NOMO-1 treated with dmso at 0.1 percent for 144 hours (cell line): ENCODE results near the gene COL17A1.

Source experiments
- DNase-seq: peaks from one replicate; lab custom pipeline; 2025; ENCODE audit not compliant: unreplicated experiment; lab: John Stamatoyannopoulos, UW

Gene COL17A1

GRCh38 chr10:104098358-104098925, 12.8 kb upstream of the COL17A1 start:
- no peak for DNase-seq

DNA sequence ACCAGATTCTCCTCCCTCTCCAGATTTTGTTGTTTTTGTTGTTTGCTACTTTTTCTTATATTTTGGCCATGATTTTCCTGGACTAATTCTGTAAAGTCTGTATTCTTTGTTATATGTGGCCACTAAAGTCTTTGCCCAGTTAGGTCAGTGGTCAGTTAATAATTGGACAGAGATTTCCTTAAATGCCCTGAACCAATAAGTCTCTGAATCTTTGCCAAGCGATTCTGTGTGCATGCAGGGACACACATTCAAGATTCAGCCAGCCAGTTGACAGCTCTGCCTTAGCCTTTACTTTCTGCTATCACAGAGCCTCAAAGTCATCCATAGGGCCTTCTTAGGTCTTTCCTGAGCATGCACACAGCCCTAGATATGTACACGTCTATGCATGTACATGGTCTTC, 11.0 kb upstream of the COL17A1 start:
- DNase-seq, result no peak

DNA sequence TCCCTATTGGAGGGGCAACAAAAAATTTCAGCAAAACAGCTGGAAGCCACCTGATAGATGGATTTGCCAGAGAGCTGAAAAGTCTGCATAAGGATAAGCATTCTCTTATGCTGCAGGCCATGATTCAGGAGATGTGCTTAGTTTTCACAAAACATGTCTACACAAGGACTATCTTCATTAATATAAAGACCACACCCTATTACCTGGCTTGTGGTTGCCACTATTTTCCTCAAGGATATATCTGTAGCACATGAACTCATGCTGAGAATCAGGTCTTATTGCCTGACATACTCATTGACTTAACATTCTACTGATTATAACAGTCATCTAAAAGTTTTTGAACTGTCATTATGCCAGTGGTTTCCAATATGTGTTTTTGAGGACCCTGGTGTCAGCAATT, 7.1 kb upstream of the COL17A1 start:
- DNase-seq, result no peak

- no peak for DNase-seq
Observed at GRCh38 chr10:104090611-104091010, 4.9 kb upstream of the COL17A1 start.

DNA sequence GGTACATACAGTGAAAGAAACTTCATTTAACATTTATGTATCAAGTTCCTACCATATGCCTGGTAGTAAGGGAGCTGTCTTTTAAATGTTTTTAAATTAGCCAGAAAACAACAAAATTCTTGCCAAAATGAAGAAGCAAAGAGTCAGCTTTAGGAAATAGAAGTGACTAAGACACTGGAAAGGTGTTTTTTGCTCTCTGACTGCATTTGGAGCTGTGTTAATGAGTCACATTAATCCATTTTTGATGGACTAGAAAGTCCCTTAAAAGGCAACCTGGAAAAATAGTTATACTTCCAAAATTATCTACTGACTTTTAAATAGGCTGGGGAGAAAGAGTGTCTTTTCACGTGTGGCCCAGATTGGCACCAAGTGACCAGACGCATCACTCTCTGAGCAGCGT, 3.9 kb upstream of the COL17A1 start:
- DNase-seq, result no peak

- DNase-seq, result no peak
Observed at GRCh38 chr10:104088239-104088638, 2.6 kb upstream of the COL17A1 start.

- no peak for DNase-seq
Observed at GRCh38 chr10:104084482-104085142, 1.1 kb downstream of the COL17A1 start.

DNA sequence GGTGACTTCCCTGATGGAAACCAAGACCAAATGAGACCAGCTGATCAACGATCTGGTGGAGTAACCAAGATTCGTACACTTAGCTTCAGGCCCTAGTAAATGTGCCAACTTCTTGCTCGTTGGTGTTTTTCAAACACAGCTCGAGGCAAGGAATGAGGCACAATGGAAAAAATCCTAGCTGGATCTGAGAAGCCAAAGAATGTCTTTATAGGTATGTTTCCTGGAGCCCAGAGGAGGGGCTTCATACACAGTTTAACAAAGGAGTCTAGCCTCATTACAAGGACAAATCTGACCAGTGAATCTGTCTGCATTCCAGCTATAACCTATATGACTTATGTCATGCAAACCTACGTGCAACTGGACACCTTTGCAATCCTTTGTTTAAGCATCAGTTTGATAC, 3.7 kb downstream of the COL17A1 start:
- DNase-seq, result no peak

DNA sequence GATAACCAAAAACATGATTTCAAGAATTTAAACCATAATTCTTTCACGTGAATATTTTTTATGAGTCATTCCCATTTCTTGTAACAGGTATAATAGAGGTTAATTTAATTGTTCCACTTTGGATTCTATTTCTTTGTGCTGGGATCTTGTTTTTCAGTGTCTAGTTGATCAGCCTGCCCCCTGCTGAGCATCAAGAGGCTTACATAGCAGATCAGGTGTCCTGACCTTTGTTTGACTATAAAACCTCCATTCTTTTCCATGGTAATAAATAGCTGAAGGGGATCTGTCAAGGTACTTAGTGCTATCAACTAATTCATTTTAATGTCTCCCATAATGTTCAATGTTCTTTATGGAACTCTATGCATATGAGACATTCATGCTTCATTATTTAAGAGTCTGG, 4.9 kb downstream of the COL17A1 start:
- no peak for DNase-seq

GRCh38 chr10:104077663-104078151, 8.0 kb downstream of the COL17A1 start:
- DNase-seq, result no peak

GRCh38 chr10:104077247-104077646, 8.4 kb downstream of the COL17A1 start:
- DNase-seq, result no peak

DNA sequence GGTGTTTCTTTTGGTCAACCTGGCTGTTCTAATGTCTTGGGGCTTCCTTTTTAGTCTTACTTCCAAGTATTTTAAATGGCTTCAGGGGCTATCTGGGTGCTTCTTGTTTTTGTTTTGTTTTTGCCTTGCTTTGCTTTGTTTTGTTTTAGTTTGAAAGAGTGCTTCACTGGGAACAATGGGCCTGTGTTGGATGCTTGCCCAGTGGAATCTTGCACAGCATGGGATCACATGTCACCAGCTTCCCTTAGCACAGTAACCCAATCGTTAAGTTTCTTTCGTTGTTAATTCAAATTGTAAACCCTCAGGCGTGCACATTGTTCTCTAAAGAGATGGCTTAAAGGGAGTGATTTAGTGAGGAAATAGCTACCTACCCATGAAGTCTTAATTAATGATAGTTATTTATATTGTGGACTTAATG, 8.9 kb downstream of the COL17A1 start:
- DNase-seq, result no peak

- no peak for DNase-seq
Observed at GRCh38 chr10:104074505-104074904, 11.2 kb downstream of the COL17A1 start.

- DNase-seq, result no peak
Observed at GRCh38 chr10:104072786-104073185, 12.9 kb downstream of the COL17A1 start.

DNA sequence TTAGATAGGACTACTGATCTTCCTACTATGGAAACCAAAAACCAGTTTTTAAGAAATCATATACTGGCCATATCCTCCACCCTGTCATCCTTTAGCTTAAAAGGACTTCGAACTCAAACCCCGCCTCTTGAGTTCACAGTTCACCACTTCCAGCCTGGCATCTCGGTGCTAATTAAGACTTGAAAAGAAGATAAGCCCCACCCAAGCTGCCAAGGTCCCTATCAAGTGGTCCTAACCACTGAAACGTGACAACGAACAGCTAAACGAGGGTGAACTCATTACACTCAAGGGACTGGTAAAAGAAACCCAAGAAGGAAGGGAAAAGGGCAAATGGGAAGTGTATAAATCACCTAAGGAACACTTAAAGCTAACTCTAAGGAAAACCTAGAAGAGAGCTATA, 16.1 kb downstream of the COL17A1 start:
- no peak for DNase-seq

DNA sequence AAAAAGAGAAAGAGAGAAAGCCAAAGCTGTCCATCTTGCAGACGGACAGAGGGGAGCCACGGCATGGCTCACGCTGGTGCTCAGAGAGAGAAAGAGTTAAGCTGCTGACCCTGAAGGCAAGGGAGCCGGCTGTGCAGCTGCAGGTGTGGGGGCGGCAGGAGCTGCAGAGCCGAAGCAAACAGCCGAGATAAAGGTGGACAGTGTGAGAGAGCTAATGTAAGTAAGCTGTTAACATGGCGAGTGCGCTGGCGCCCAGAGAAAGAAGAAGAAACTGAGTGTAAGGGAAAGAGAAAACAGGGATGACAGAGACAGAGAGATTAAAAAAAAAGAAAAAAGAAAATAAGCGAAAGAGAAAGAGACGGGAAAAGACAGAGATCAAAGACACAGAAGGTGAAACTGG, 18.2 kb downstream of the COL17A1 start:
- no peak for DNase-seq

GRCh38 chr10:104066945-104067344, 18.7 kb downstream of the COL17A1 start:
- DNase-seq, result no peak

- DNase-seq, result no peak
Observed at GRCh38 chr10:104065748-104066147, 19.9 kb downstream of the COL17A1 start.

GRCh38 chr10:104061196-104061595, 24.5 kb downstream of the COL17A1 start:
- no peak for DNase-seq

GRCh38 chr10:104059364-104059763, 26.3 kb downstream of the COL17A1 start:
- DNase-seq, result no peak

- DNase-seq, result no peak
Observed at GRCh38 chr10:104057717-104058116, 28.0 kb downstream of the COL17A1 start.

DNA sequence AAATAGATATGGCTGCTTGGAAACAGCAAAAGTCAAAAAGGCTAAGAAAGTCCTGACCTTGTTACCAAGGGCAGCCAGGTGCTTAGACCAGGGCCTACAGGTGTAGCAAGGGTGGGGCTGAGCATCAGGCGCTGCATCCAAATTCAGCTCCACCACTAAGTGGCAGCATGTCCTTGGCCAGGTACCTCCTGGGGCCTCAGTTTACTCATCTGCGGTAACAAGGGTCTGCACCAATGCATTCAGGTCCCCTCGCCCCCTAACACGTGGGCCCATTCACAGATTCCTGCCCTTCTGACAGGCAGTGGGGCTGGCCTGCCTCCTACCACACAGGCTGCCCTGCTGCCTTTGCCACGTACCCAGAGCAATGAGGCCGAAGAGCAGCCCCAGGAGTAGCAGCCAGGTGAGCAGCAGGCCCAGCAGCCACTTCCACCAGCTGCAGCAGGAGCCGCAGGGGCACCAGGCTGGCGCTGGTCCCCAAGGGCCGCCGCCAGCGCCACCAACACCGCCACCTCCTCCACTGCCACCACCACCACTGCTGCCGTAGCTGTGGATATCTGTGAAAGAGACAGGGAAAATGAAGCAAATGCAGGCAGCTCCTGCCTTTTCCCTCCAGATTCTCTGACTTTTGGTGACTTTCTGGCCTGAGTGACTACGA, 28.9 kb downstream of the COL17A1 start:
- DNase-seq, result no peak
